SK-N-SH (cell line): Measurements from ENCODE around the gene TC2N. TPM values are rescaled to one million over a fixed set of nuclear protein-coding genes. Genes with fewer than 3 reads are reported as not detected.

Experiments used
- CTCF ChIA-PET: fragments of 300-600, 350-600 bp; formaldehyde crosslinking; extraction: SDS; loops from one replicate; lab custom pipeline; 2021; lab: Yijun Ruan, JAX
- POLR2A ChIA-PET: fragments of 350-600 bp; sonication (Branson Sonifier 250); formaldehyde crosslinking; extraction: SDS; loops from one replicate; lab custom pipeline; 2020; ENCODE audit warnings: antibody characterized with exemption, inconsistent platforms; lab: Yijun Ruan, JAX
- DNase-seq: peaks from one replicate; pipeline ENCODE4 v3.0.0; 2012
- H2AFZ ChIP-seq: fragments of 200-600 bp; sonication (generic); 2 replicates; pipeline ENCODE4 v1.8.1; 2016; ENCODE audit warnings: antibody characterized with exemption, mild to moderate bottlenecking, low read depth
- H3F3A ChIP-seq: fragments of 200-600 bp; sonication (generic); replicated peaks from 2 replicates; pipeline ENCODE3; 2016; ENCODE audit warnings: antibody characterized with exemption, mild to moderate bottlenecking; ENCODE audit not compliant: insufficient read depth
- H3K27ac ChIP-seq, 2 experiments: fragments of 200-500 bp in 1 of 2; fragments of 200-600 bp in 1 of 2; sonication (Bioruptor generic) in 1 of 2; sonication (generic), shearing (Covaris generic) in 1 of 2; 2 replicates each; pipeline versions ENCODE4 v1.5.1 to v1.6.1; 2014 to 2016; ENCODE audit warnings: low read depth in 2 of 2, inconsistent platforms in 1 of 2, low read length in 1 of 2, mild to moderate bottlenecking in 1 of 2, mixed read lengths in 1 of 2
- H3K27me3 ChIP-seq: fragments of 200-600 bp; sonication (generic), shearing (Covaris generic); 2 replicates; pipeline ENCODE4 v1.6.1; 2016; ENCODE audit warnings: mixed run types; ENCODE audit not compliant: insufficient read depth
- H3K36me3 ChIP-seq, 2 experiments: fragments of 200-500 bp in 1 of 2; fragments of 200-600 bp in 1 of 2; sonication (Bioruptor generic) in 1 of 2; sonication (generic) in 1 of 2; replicated peaks in 1 of 2; 2 replicates each; pipeline versions ENCODE3 to v1.5.1; 2014 to 2016; ENCODE audit warnings: low read length in 1 of 2, mild to moderate bottlenecking in 1 of 2; ENCODE audit not compliant: insufficient read depth in 2 of 2, control insufficient read depth in 1 of 2
- H3K4me1 ChIP-seq, 2 experiments: fragments of 200-500 bp in 1 of 2; fragments of 200-600 bp in 1 of 2; sonication (Bioruptor generic) in 1 of 2; sonication (generic), shearing (Covaris generic) in 1 of 2; 2 replicates each; pipeline versions ENCODE4 v1.5.1 to v1.6.1; 2014 to 2016; ENCODE audit warnings: low read depth in 1 of 2, low read length in 1 of 2, mixed run types in 1 of 2; ENCODE audit not compliant: insufficient read depth in 2 of 2, control insufficient read depth in 1 of 2
- H3K4me2 ChIP-seq: fragments of 200-600 bp; sonication (generic), shearing (Covaris generic); 2 replicates; pipeline ENCODE4 v1.6.1; 2017; ENCODE audit warnings: mixed run types
- H3K4me3 ChIP-seq, 2 experiments: fragments of 200-500 bp in 1 of 2; fragments of 200-600 bp in 1 of 2; sonication (Bioruptor generic) in 1 of 2; sonication (generic), shearing (Covaris generic) in 1 of 2; 2 replicates each; pipeline versions ENCODE4 v1.5.1 to v1.8.1; 2014 to 2016; ENCODE audit warnings: low read depth in 2 of 2, inconsistent platforms in 1 of 2, low read length in 1 of 2, mild to moderate bottlenecking in 1 of 2, mixed read lengths in 1 of 2, moderate library complexity in 1 of 2
- H3K79me2 ChIP-seq: fragments of 200-600 bp; sonication (generic); 2 replicates; pipeline ENCODE4 v1.8.1; 2017; ENCODE audit warnings: mild to moderate bottlenecking; ENCODE audit not compliant: insufficient read depth
- H3K9ac ChIP-seq: fragments of 200-600 bp; sonication (generic); 2 replicates; pipeline ENCODE4 v1.6.1; 2017; ENCODE audit warnings: mixed run types
- H3K9me2 ChIP-seq: fragments of 200-600 bp; sonication (generic); 2 replicates; pipeline ENCODE4 v1.6.1; 2017; ENCODE audit warnings: mixed run types
- H3K9me3 ChIP-seq: fragments of 200-600 bp; sonication (generic); 2 replicates; pipeline ENCODE4 v1.6.1; 2017; ENCODE audit warnings: mixed run types, mild to moderate bottlenecking, moderate library complexity
- H4K20me1 ChIP-seq: fragments of 200-600 bp; sonication (generic); 2 replicates; pipeline ENCODE4 v1.6.1; 2017; ENCODE audit warnings: mild to moderate bottlenecking, mixed run types; ENCODE audit not compliant: insufficient read depth
- CHD2 ChIP-seq: fragments of 150-350 bp; IDR thresholded peaks from 2 replicates; pipeline ENCODE4 v1.6.1; 2018; ENCODE audit warnings: low read length; ENCODE audit not compliant: partially characterized antibody
- ELF1 ChIP-seq: IDR thresholded peaks from 2 replicates; pipeline ENCODE4 v1.4.0; 2012
- EP300 ChIP-seq, 2 experiments: IDR thresholded peaks; 2 replicates each; pipeline versions ENCODE4 v1.4.0 to v1.6.1; 2012; ENCODE audit warnings: borderline replicate concordance in 1 of 2, low read depth in 1 of 2, low read length in 1 of 2
- EZH2phosphoT487 ChIP-seq: fragments of 200-600 bp; sonication (generic); IDR thresholded peaks from 2 replicates; pipeline ENCODE4 v1.6.1; 2017; ENCODE audit warnings: low read depth, mixed run types, mild to moderate bottlenecking, antibody characterized with exemption, moderate library complexity, borderline replicate concordance
- FOXJ3 ChIP-seq: sonication (generic); formaldehyde crosslinking; IDR thresholded peaks from 2 replicates; pipeline ENCODE4 v1.5.1; 2020; ENCODE audit warnings: mild to moderate bottlenecking, missing genetic modification reagents
- FOXM1 ChIP-seq: IDR thresholded peaks from 2 replicates; pipeline ENCODE4 v1.4.0; 2012; ENCODE audit warnings: low read depth, mild to moderate bottlenecking
- GATA2 ChIP-seq: sonication (generic); formaldehyde crosslinking; IDR thresholded peaks from 2 replicates; pipeline ENCODE4 v1.5.0; 2020; ENCODE audit warnings: mild to moderate bottlenecking, missing genetic modification reagents
- JUND ChIP-seq: IDR thresholded peaks from 2 replicates; pipeline ENCODE4 v1.4.0; 2012
- MEF2A ChIP-seq: IDR thresholded peaks from 2 replicates; pipeline ENCODE4 v1.4.0; 2012; ENCODE audit warnings: low read depth, borderline replicate concordance
- NFIC ChIP-seq: IDR thresholded peaks from 2 replicates; pipeline ENCODE4 v1.4.0; 2012; ENCODE audit warnings: borderline replicate concordance
- NRF1 ChIP-seq: IDR thresholded peaks from 2 replicates; pipeline ENCODE4 v1.6.1; 2012; ENCODE audit warnings: low read depth, mild to moderate bottlenecking, low read length
- RCOR1 ChIP-seq: fragments of 150-350 bp; IDR thresholded peaks from 2 replicates; pipeline ENCODE4 v1.6.1; 2017; ENCODE audit warnings: antibody characterized with exemption, low read length
- RFX5 ChIP-seq: IDR thresholded peaks from 2 replicates; pipeline ENCODE4 v1.6.1; 2012; ENCODE audit warnings: mild to moderate bottlenecking, improper control_type of control experiment, low read length
- SMC3 ChIP-seq: IDR thresholded peaks from 2 replicates; pipeline ENCODE4 v1.6.1; 2012; ENCODE audit warnings: low read depth, low read length, improper control_type of control experiment
- TEAD4 ChIP-seq: IDR thresholded peaks from 2 replicates; pipeline ENCODE4 v1.4.0; 2012; ENCODE audit warnings: mild to moderate bottlenecking, borderline replicate concordance; ENCODE audit not compliant: insufficient read depth
- WGBS: methylation state at CpG from one replicate; pipeline ENCODE4 v1.1.6; 2017; ENCODE audit warnings: low lambda C conversion rate; 5-methylcytosine and 5-hydroxymethylcytosine counted together
- polyA plus RNA-seq, 3 experiments: library from polyadenylated mRNA; depleted of rRNA; stranded (reverse); fragments of >200 nt; gene quantifications; 2 replicates each; pipeline ENCODE4 v1.2.3, GENCODE V29; 2012
- TF ChIP-seq, protein P1 (sequence below): IDR thresholded peaks from 2 replicates; pipeline ENCODE4 v1.4.0; 2012; ENCODE audit warnings: low read depth
- TF ChIP-seq, protein P2 (sequence below): fragments of 200-600 bp; sonication (generic); IDR thresholded peaks from 2 replicates; pipeline ENCODE4 v1.6.1; 2017; ENCODE audit warnings: antibody characterized with exemption, mild to moderate bottlenecking, moderate library complexity
- TF ChIP-seq, protein P3 (sequence below): fragments of 150-350 bp; IDR thresholded peaks from 2 replicates; pipeline ENCODE4 v1.6.1; 2016; ENCODE audit warnings: mild to moderate bottlenecking, low read depth, low read length
- TF ChIP-seq, protein P4 (sequence below): fragments of 150-350 bp; IDR thresholded peaks from 2 replicates; pipeline ENCODE4 v1.6.1; 2017; ENCODE audit warnings: antibody characterized with exemption, low read length, low read depth, borderline replicate concordance

TC2N gene
- polyA plus RNA-seq, 1 of the 3 experiments (the other 2 are of a cell fraction): not detected

DNA sequence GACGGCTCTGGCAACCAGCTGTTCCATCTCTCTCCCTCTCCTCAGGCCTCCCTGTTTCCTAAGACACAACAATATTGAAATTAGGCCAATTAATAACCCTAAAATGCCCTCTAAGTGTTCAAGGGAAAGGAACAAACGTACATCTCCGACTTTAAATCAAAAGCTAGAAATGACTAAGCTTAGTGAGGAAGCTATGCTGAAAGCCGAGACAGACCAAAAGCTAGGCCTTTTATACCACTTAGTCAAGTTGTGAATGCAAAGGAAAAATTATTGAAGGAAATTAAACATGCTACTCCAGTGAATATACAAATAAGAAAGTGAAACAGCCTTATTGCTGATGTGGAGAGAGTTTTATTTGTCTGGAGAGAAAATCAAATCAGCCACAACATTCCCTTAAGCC lies 73.6 kb downstream of the TC2N start:
- DNase-seq: no peak
- CTCF ChIA-PET: no interaction called here
- Histone ChIP-seq H3K9me2 (no peaks in the 10 kb centered on the region), H3K4me3 (no peak overlapping the region), H3K9ac (no peak overlapping the region), H3K36me3 (no peaks in the 10 kb centered on the region), H3K27me3 (peaks cover 18% of the 10 kb centered on the region; the same call in 1 of the 2 replicates), H3K79me2 (no peaks in the 10 kb centered on the region), H3K9me3 (no peaks in the 10 kb centered on the region), H3K4me2 (no peak overlapping the region), H3K27ac (no peak overlapping the region), H2AFZ (no peak overlapping the region), H4K20me1 (no peaks in the 10 kb centered on the region), H3F3A (no peaks in the 10 kb centered on the region), H3K4me1 (no peaks in the 10 kb centered on the region)
- WGBS: 9% methylated on average over 4 of the region's 4 CpGs
- TF ChIP-seq, protein P1, sequence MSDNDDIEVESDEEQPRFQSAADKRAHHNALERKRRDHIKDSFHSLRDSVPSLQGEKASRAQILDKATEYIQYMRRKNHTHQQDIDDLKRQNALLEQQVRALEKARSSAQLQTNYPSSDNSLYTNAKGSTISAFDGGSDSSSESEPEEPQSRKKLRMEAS: no peak
- TF ChIP-seq TEAD4: no peak
- TF ChIP-seq RFX5: no peak
- no peak for TF ChIP-seq SMC3
- TF ChIP-seq JUND: no peak
- TF ChIP-seq, protein P2, sequence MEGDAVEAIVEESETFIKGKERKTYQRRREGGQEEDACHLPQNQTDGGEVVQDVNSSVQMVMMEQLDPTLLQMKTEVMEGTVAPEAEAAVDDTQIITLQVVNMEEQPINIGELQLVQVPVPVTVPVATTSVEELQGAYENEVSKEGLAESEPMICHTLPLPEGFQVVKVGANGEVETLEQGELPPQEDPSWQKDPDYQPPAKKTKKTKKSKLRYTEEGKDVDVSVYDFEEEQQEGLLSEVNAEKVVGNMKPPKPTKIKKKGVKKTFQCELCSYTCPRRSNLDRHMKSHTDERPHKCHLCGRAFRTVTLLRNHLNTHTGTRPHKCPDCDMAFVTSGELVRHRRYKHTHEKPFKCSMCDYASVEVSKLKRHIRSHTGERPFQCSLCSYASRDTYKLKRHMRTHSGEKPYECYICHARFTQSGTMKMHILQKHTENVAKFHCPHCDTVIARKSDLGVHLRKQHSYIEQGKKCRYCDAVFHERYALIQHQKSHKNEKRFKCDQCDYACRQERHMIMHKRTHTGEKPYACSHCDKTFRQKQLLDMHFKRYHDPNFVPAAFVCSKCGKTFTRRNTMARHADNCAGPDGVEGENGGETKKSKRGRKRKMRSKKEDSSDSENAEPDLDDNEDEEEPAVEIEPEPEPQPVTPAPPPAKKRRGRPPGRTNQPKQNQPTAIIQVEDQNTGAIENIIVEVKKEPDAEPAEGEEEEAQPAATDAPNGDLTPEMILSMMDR: no peak
- no peak for TF ChIP-seq CHD2
- no peak for TF ChIP-seq NRF1
- no peak for TF ChIP-seq MEF2A
- TF ChIP-seq RCOR1: no peak
- TF ChIP-seq NFIC: no peak
- no peak for TF ChIP-seq FOXJ3 (CRISPR knock-in tag)
- TF ChIP-seq EZH2phosphoT487: no peak
- TF ChIP-seq, protein P3, sequence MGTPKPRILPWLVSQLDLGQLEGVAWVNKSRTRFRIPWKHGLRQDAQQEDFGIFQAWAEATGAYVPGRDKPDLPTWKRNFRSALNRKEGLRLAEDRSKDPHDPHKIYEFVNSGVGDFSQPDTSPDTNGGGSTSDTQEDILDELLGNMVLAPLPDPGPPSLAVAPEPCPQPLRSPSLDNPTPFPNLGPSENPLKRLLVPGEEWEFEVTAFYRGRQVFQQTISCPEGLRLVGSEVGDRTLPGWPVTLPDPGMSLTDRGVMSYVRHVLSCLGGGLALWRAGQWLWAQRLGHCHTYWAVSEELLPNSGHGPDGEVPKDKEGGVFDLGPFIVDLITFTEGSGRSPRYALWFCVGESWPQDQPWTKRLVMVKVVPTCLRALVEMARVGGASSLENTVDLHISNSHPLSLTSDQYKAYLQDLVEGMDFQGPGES: no peak
- TF ChIP-seq ELF1: no peak
- POLR2A ChIA-PET: no interaction called here

DNA sequence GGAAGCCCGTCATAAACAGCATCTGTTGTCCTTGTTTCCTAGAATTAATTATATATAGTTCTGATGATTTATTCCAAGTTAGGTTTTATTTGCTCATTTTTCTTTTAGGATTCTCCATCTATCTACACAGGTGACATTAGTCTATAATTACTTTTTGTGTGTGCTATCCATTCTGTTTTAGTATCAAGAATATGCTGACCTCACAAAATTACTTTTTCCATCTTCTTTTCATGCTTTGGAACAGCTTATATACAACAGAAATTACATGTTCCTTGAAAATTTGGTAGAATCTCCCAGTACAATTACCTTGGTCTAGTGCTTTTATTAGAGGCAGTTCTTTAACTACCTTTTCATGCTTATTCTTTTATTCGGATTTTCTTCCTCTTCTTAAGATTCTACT lies 81.1 kb downstream of the TC2N start:
- Histone ChIP-seq H3K27ac (no peak overlapping the region), H3K9me3 (no peaks in the 10 kb centered on the region), H3K4me3 (no peak overlapping the region), H3F3A (no peaks in the 10 kb centered on the region), H3K4me1 (no peaks in the 10 kb centered on the region), H3K9ac (no peak overlapping the region), H3K36me3 (no peaks in the 10 kb centered on the region), H3K27me3 (peaks cover 13% of the 10 kb centered on the region; the same call in 1 of the 2 replicates), H3K9me2 (0 out of 2 replicates have a peak, but pooled peaks cover 5% of the 10 kb centered on the region), H3K79me2 (no peaks in the 10 kb centered on the region), H3K4me2 (no peak overlapping the region), H2AFZ (no peak overlapping the region), H4K20me1 (no peaks in the 10 kb centered on the region)
- no peak for TF ChIP-seq SMC3
- TF ChIP-seq, protein P4, sequence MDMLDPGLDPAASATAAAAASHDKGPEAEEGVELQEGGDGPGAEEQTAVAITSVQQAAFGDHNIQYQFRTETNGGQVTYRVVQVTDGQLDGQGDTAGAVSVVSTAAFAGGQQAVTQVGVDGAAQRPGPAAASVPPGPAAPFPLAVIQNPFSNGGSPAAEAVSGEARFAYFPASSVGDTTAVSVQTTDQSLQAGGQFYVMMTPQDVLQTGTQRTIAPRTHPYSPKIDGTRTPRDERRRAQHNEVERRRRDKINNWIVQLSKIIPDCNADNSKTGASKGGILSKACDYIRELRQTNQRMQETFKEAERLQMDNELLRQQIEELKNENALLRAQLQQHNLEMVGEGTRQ: no peak
- TF ChIP-seq CHD2: no peak
- TF ChIP-seq GATA2 (CRISPR knock-in tag): no peak
- no peak for TF ChIP-seq ELF1
- no peak for TF ChIP-seq EP300 (IDR thresholded peaks at IDR 0.05; ENCODE audit: borderline replicate concordance in 1 of 2, low read depth in 1 of 2, low read length in 1 of 2)
- no peak for TF ChIP-seq RCOR1
- TF ChIP-seq, protein P2: no peak
- TF ChIP-seq RFX5: no peak
- TF ChIP-seq NFIC: no peak
- TF ChIP-seq MEF2A: no peak
- TF ChIP-seq, protein P1: no peak
- no peak for TF ChIP-seq JUND
- no peak for TF ChIP-seq FOXM1
- WGBS: 5% methylated on average over 2 of the region's 2 CpGs
- CTCF ChIA-PET: no interaction called here
- POLR2A ChIA-PET: no interaction called here
- DNase-seq: no peak
